Stimulated activated CD8-positive, alpha-beta memory T cell treated with anti-CD3 and anti-CD28 coated beads, Interleukin-12 subunit alpha, Interleukin-12 subunit beta, amount 100 ng/mL, for 1 hour (primary cell): ENCODE results near the gene CRTAP.
A peak's percentile ranks its signal among the peaks of the same experiment; 100 is the strongest.
"Not testable (repeated sequence)": the region's sequence is repeated elsewhere in the genome, so short reads cannot be mapped to it uniquely, and the experiment has no call there.

Source experiments
- DNase-seq: peaks from one replicate; pipeline ENCODE4 v3.0.0-alpha.2; 2020; ENCODE audit warnings: low read depth

CRTAP gene

DNA sequence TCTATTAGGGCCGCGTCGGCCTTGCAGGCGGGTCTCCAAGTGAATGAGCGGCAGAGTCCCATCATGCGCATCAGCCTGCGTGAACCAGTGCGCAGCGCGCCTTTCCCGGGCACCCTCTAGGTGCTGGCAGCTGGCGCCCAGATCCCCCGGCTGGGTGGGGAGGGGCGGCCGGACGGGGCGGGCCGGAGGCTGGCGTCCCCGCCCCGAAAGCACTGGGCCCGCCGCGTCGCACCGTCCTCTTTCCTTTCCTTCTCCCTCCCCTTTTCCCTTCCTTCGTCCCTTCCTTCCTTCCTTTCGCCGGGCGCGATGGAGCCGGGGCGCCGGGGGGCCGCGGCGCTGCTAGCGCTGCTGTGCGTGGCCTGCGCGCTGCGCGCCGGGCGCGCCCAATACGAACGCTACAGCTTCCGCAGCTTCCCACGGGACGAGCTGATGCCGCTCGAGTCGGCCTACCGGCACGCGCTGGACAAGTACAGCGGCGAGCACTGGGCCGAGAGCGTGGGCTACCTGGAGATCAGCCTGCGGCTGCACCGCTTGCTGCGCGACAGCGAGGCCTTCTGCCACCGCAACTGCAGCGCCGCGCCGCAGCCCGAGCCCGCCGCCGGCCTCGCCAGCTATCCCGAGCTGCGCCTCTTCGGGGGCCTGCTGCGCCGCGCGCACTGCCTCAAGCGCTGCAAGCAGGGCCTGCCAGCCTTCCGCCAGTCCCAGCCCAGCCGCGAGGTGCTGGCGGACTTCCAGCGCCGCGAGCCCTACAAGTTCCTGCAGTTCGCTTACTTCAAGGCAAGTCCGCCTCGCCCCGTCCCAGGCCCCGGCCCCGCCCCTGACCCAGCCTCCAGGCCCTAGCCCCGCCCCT, at the start of gene CRTAP:
Gene CRTAP, plus strand, starts transcription at position 243 of the 850 bp plus-strand sequence. Its CDS starts 64 bp downstream, at position 307.
- DNase-seq: peak; percentile 76

- no peak for DNase-seq
Measured at GRCh38 chr3:33064929-33065328, 48.9 kb upstream of the CRTAP start.

DNA sequence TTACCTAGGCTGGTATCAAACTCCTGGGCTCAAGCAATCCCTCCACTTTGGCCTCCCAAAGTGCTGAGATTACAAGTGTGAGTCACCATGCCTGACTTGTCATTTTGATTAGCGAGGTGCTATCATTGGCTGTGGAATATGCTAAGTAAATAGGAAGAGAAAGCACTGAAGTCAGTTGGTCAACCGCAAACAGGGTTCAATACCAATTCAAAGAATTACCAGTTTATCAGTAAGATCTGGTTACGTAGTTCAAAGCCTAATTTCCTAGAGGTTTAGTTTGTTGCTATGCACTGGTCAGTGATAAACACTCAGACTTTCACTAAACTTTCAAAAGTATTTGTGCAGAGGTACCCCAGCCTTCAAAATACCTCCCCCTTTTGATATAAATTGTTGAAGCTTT, 46.3 kb upstream of the CRTAP start:
- DNase-seq: no peak

DNA sequence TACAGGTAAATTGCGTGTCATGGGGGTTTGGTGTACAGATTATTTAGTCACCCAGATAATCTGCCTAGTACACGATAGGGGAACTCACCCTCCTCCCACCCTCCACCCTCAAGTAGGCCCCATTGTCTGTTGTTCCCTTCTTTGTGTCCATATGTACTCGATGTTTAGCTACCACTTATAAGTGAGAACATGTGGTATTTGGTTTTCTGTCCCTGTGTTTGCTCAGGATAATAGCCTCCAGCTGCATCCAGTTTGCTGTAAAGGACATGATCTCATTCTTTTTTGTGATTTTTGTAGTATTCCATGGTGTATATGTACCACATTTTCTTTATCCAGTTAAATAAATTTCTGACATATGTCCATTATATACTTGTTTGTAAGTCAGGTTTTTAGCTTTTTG, 44.0 kb upstream of the CRTAP start:
- DNase-seq: not testable (repeated sequence)

DNA sequence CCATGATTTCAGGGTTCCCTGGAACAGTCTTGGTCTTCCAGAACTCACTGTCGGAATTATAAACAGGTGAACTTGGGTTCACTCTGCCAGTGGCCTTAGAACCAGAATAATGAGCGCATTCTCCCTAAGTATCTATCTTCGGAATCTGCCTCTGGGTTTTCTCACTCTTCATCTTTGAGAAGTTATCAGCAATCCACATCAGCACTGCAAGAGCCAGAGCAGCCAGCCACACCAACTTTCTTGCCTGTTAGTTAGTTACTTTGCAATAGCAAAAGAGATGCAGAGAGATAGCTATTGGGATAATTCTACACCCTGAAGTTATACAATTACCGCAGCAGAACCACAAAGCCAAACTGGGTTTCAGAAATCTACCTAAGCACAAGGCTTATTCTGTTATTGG, 42.6 kb upstream of the CRTAP start:
- no peak for DNase-seq

- DNase-seq: no peak
Measured at GRCh38 chr3:33071946-33072345, 41.9 kb upstream of the CRTAP start.

DNA sequence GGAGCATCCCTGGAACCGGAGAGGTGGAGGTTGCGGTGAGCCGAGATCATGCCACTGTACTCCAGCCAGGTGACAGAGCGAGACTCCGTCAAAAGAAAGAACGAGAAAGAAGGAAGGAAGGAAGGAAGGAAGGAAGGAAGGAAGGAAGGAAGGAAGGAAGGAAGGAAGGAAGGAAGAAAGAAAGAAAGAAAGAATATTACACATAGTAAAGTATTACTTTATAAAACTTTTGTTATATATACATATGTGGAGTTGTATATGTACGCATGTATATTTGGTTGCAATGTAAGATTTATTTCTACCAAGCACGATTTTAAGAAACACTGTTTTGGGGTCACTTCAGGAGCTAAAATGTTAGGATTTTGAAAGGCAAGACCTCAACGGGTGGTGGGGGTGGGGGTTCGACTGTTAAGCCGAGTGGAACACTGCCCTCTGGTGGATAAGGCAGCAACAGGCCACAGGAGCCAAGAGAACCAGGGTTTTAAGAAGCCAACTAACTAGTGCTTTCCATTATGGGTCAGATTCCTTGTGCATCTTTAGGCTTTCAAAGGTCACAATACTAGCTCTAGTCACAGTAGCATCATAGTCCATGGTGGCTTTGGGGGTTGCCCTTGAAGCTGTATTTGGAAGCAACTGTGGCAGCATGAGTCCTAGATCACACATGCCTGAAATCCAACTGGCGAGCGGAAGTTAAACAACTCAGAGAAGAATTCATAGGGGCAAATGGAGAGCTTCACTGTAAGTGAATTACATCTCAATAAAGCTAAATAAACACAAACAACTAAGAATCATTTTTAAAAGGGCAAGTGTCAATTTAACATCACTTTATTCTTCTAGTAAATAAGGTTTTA, 39.4 kb upstream of the CRTAP start:
- DNase-seq: peak; percentile 61

GRCh38 chr3:33075995-33076394, 37.8 kb upstream of the CRTAP start:
- no peak for DNase-seq

DNA sequence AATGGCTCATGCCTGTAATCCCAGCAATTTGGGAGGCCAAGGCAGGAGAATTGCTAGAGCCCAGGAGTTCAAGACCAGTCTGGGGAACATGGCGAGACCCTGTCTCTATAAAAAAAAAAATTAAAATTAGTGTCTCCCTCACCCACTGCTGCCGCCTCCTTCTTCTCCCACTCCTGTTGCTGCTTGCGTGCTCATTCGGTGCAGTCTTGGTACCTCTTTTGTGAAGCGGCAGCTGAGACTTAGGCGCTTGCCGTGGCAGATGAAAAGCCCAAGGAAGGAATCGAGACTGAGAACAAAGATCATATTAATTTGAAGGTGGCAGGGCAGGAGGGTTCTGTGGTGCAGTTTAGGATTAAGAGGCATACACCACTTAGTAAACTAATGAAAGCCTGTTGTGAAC, 36.9 kb upstream of the CRTAP start:
- no peak for DNase-seq

DNA sequence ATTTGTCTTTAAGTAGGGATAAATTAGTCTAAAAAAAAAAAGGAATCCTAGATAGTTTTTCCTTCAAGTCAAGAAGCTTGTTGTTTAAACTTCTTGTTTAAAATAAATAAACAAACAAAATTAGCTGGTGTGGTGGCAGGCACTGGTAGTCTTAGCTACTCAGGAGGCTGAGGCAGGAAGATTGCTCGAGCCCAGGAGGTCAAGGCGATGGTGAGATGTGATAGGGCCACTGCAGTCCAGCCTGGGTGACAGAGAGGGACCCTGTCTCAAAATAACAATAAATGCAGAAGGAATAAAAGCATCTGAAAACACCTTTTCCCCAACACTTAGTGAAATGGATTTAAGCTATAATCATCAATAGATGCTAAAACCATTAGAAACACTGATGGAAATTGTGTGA, 35.8 kb upstream of the CRTAP start:
- DNase-seq: no peak

- DNase-seq: not testable (repeated sequence)
Measured at GRCh38 chr3:33079813-33080212, 34.0 kb upstream of the CRTAP start.

GRCh38 chr3:33081812-33082211, 32.0 kb upstream of the CRTAP start:
- no peak for DNase-seq

GRCh38 chr3:33083958-33084357, 29.9 kb upstream of the CRTAP start:
- DNase-seq: no peak

DNA sequence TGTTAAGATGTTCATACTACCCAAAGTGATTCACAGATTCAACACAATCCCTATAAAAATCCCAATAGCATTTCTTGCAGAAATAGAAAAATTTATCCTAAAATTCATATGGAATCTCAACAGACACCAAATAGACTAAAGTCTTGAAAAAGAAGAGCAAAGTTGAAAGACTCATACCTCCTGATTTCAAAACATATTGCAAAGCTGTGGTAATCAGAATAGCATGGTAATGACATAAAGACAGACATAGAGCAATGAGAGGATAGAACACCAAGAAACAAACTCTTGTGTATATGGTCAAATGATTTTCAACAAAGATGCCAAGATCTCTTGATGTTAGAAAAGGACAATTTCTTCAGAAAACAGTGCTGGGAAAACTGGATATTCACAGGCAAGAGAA, 25.1 kb upstream of the CRTAP start:
- no peak for DNase-seq

DNA sequence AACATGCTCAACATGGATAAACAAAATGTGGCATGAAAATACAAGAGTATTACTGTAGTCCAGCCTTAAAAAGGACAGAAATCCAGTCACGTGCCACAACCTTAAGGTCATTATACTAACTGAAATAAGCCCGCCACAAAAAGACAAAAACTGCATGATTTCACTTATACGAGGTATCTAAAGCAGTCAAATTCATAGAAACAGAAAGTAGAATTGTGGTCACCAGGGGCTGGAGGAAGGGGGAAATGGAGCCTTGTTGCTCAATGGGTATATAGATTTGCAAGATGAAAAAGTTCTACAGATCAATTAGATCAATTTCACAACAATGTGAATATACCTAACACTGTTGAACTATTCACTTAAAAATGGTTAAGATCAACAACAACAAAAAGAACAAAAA, 24.3 kb upstream of the CRTAP start:
- DNase-seq: no peak

DNA sequence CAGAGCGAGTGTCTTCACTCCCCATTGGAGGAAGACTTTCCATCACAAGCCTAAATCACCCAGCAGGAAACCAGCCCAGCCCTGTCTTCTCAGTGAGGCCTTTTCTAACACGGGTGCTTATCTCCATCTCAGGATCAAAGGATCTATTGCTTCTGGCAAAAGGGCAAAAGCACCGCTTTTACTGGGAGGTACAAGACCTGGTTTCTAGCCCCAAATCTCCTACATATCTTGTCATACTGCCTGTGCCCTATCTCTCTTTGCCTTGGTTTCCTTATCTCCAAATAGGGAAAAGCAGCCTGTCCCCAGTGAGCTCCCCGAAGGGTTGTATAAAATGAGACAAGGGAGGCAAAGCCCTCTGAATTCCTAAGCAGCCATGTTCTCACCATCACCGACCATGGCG, 22.1 kb upstream of the CRTAP start:
- no peak for DNase-seq

DNA sequence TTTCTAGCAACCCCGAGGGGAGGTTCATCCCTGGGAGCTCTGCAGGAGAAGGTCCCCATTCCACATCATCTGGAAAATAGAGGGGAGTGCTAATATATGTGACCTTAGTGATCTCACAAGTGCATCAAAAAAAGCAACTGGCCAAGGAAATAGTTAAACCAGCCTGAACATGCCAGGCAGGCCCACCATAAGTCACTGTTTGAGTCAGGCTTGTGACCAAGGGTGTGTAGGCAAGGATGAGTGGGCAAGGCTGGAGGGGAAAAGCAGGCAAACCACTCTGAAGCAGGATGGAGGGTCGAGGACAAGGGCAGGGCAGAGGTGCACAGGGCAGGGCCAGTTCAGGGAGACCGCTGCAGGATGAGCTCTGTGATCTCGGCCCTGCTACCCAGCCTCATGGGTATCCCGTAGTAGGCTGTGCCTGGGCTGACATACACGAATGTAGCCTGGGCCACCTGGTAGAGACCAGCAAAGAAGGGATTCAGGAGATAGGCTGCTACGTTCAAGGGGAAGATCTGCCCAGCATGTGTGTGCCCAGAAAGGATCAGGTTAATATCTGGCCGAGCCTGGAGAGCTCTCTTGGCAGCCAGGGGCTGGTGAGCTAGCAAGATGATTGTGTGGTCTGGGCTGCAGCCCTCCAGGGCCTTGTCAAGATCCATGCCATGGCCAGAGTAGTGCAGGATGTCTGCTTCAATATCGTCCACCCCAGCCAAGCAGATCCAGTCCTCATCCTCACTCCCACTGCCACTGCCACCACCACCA, 21.1 kb upstream of the CRTAP start:
- no peak for DNase-seq

DNA sequence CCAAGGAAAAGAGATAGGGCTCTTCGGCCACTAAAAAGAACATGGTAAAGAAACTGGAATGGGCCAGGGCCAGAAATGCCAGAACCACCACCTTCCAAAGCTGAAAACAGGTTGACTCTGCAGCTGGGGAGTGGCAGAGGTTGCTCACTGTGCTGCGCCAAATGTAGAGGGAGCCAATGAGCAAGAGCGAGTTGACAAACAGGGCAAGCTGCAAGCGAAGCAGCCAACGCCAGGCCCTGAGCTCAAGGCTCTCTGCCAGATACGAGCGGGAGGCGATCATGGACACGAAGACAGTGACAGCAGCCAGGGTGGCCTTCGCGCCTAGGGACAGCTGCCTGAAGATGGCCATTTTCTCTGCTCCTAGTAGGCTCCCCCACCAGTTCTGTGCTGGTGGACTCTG, 20.0 kb upstream of the CRTAP start:
- no peak for DNase-seq

- DNase-seq: no peak
Measured at GRCh38 chr3:33095436-33095835, 18.4 kb upstream of the CRTAP start.

- DNase-seq: no peak
Measured at GRCh38 chr3:33096093-33096868, 17.5 kb upstream of the CRTAP start.

DNA sequence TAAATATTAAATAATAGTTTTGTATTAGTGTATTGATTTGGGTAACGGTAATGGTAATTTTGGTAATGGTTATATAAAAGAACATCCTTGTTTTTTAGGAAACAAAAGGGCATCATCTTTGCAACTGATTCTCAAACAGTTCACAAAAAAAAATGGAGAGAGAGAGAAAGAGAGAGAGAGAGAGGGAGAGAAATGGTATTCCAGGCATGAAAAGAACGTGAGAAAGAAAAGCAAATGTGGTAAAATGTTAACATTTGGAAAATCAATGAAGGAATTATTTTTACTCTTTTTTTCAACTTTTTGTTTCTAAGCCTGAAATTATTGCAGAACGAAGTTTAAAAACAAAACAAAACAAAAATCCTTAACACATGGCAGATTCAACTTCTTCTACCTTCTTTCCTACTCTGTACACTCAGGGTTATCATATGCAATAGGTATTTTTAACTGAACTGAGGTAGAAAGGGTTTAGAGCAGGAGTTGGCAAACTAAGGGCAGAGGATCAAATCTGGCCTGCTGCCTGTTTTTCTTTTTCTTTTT, 14.6 kb upstream of the CRTAP start:
- DNase-seq: no peak
